ENCODE results near the gene SULF2. TPM values are rescaled to one million over a fixed set of nuclear protein-coding genes. Genes with fewer than 3 reads are reported as not detected.

The SULF2 gene
- total and polyA plus RNA-seq, 4 donors = 78.8 to 350 (median 212) TPM

DNA sequence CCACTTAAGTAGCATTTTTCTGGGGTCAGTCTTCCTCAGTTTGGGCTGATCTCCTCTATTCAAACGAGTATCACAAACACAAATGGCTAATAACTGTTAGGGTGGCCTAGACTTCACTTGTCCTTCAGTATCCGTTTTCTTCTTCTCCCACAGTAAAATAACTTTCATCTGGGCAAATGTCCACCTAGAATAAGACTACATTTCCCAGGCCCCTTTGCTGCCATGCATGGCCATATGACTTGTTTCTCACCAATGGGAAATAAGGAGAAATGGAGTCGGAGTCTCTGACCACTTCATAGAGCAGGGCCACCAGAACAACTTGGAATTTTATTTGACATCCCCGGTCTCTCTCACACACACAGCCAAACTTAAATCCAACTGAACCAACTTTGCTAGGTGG, 51.4 kb downstream of the SULF2 start:
- no peaks in the 10 kb centered on the region for H3K9me3 ChIP-seq (ENCODE audit: control insufficient read depth, insufficient read depth, low read length)
- H3K4me3 ChIP-seq (ENCODE audit: low read depth, low read length) = no peak overlapping the region
- WGBS (ENCODE audit: insufficient coverage) = 80% methylated on average over 1 of the region's 4 CpGs
- no peaks in the 10 kb centered on the region for H3K27me3 ChIP-seq (ENCODE audit: control insufficient read depth, insufficient read depth, low read length)
- H3K27ac ChIP-seq (ENCODE audit: low read depth, low read length) = no peak overlapping the region
- H3K36me3 ChIP-seq (ENCODE audit: control insufficient read depth, insufficient read depth, low read length) = peaks cover 29% of the 10 kb centered on the region
- H3K4me1 ChIP-seq (ENCODE audit: control insufficient read depth, insufficient read depth, low read length) = peaks cover 13% of the 10 kb centered on the region
- DNase-seq (ENCODE audit: low read depth in 4 of 6, low spot score in 6 of 6) = no peak

DNA sequence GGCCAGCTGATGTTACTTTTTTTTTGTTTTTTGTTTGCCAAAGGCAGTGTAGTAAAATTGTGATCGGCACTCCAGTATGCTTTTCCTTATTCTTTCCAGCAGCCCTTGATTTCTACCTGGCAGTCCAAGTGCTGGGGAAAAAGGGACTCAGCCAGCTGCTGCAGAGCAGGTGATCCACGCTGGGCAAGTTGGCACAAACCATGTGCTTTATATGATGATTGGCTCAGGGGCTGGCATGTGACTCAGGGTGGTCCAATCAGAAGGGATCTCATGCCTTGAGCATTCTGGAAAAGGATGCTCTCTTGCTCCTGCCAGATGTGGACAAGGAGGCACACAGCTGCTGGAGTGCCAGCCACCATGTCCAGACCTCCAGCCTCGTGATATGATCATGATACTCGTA, 54.5 kb downstream of the SULF2 start:
- Histone ChIP-seq H3K27ac (ENCODE audit: low read depth, low read length) (no peak overlapping the region), H3K4me3 (ENCODE audit: low read depth, low read length) (no peak overlapping the region), H3K36me3 (ENCODE audit: control insufficient read depth, insufficient read depth, low read length) (peaks cover 22% of the 10 kb centered on the region), H3K9me3 (ENCODE audit: control insufficient read depth, insufficient read depth, low read length) (no peaks in the 10 kb centered on the region), H3K27me3 (ENCODE audit: control insufficient read depth, insufficient read depth, low read length) (no peaks in the 10 kb centered on the region), H3K4me1 (ENCODE audit: control insufficient read depth, insufficient read depth, low read length) (peaks cover 42% of the 10 kb centered on the region)
- 78% methylated on average over 1 of the region's 4 CpGs for WGBS (ENCODE audit: insufficient coverage)
- DNase-seq (ENCODE audit: low read depth in 4 of 6, low spot score in 6 of 6) = no peak

- H3K4me3 ChIP-seq (ENCODE audit: low read depth, low read length) = no peak overlapping the region
- H3K27me3 ChIP-seq (ENCODE audit: control insufficient read depth, insufficient read depth, low read length) = no peaks in the 10 kb centered on the region
- DNase-seq (ENCODE audit: low read depth in 4 of 6, low spot score in 6 of 6) = no peak
- peaks cover 48% of the 10 kb centered on the region for H3K4me1 ChIP-seq (ENCODE audit: control insufficient read depth, insufficient read depth, low read length)
- H3K9me3 ChIP-seq (ENCODE audit: control insufficient read depth, insufficient read depth, low read length) = no peaks in the 10 kb centered on the region
- peak overlapping the region; percentile 64 for H3K27ac ChIP-seq (ENCODE audit: low read depth, low read length)
- H3K36me3 ChIP-seq (ENCODE audit: control insufficient read depth, insufficient read depth, low read length) = peaks cover 17% of the 10 kb centered on the region
- 86% methylated on average over 10 of the region's 10 CpGs for WGBS (ENCODE audit: insufficient coverage)
Measured at GRCh38 chr20:47729472-47729871, 55.8 kb downstream of the SULF2 start.

DNA sequence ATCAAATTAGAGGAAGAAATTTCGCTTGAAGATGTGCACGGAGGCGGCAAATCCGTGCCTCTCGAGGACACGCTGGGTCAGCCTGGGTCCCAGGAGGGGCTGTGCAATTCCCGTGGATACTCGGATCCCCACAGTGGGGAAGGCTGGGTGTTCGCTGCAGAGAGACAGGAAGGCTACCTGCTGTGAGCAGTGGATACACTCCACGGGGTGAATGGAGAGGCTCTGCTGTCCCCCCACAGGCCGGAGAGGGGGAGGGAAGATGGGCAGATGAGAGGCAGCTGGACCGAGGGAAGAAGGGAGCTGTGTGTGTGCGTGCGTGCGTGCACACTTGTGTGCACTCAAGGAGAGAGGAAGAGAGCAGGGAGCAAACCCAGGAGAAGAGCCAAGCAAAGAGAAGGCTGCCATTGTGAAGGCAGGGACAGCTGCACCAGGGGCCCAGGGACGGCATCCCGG, 57.3 kb downstream of the SULF2 start:
- Histone ChIP-seq H3K27me3 (ENCODE audit: control insufficient read depth, insufficient read depth, low read length) (no peaks in the 10 kb centered on the region), H3K27ac (ENCODE audit: low read depth, low read length) (peak overlapping the region; percentile 67), H3K4me1 (ENCODE audit: control insufficient read depth, insufficient read depth, low read length) (peaks cover 55% of the 10 kb centered on the region), H3K36me3 (ENCODE audit: control insufficient read depth, insufficient read depth, low read length) (peaks cover 17% of the 10 kb centered on the region), H3K9me3 (ENCODE audit: control insufficient read depth, insufficient read depth, low read length) (no peaks in the 10 kb centered on the region), H3K4me3 (ENCODE audit: low read depth, low read length) (no peak overlapping the region)
- peak in 2 of 6 donors; percentile 78 to 81 for DNase-seq (ENCODE audit: low read depth in 4 of 6, low spot score in 6 of 6)
- 29% methylated on average over 17 of the region's 17 CpGs for WGBS (ENCODE audit: insufficient coverage)

GRCh38 chr20:47727170-47727880, 58.0 kb downstream of the SULF2 start:
- peak overlapping the region; percentile 67 for H3K27ac ChIP-seq (ENCODE audit: low read depth, low read length)
- H3K4me1 ChIP-seq (ENCODE audit: control insufficient read depth, insufficient read depth, low read length) = peaks cover 55% of the 10 kb centered on the region
- H3K36me3 ChIP-seq (ENCODE audit: control insufficient read depth, insufficient read depth, low read length) = peaks cover 17% of the 10 kb centered on the region
- H3K27me3 ChIP-seq (ENCODE audit: control insufficient read depth, insufficient read depth, low read length) = no peaks in the 10 kb centered on the region
- H3K4me3 ChIP-seq (ENCODE audit: low read depth, low read length) = no peak overlapping the region
- H3K9me3 ChIP-seq (ENCODE audit: control insufficient read depth, insufficient read depth, low read length) = no peaks in the 10 kb centered on the region
- no peak for DNase-seq (ENCODE audit: low read depth in 4 of 6, low spot score in 6 of 6)
- WGBS (ENCODE audit: insufficient coverage) = 80% methylated on average over 14 of the region's 18 CpGs

- Histone ChIP-seq H3K36me3 (ENCODE audit: control insufficient read depth, insufficient read depth, low read length) (peaks cover 16% of the 10 kb centered on the region), H3K27me3 (ENCODE audit: control insufficient read depth, insufficient read depth, low read length) (no peaks in the 10 kb centered on the region), H3K27ac (ENCODE audit: low read depth, low read length) (no peak overlapping the region), H3K4me1 (ENCODE audit: control insufficient read depth, insufficient read depth, low read length) (peaks cover 55% of the 10 kb centered on the region), H3K4me3 (ENCODE audit: low read depth, low read length) (no peak overlapping the region), H3K9me3 (ENCODE audit: control insufficient read depth, insufficient read depth, low read length) (no peaks in the 10 kb centered on the region)
- no peak for DNase-seq (ENCODE audit: low read depth in 4 of 6, low spot score in 6 of 6)
- 74% methylated on average over 3 of the region's 7 CpGs for WGBS (ENCODE audit: insufficient coverage)
Measured at GRCh38 chr20:47726632-47727031, 58.6 kb downstream of the SULF2 start.

- Histone ChIP-seq H3K27me3 (ENCODE audit: control insufficient read depth, insufficient read depth, low read length) (no peaks in the 10 kb centered on the region), H3K36me3 (ENCODE audit: control insufficient read depth, insufficient read depth, low read length) (peaks cover 12% of the 10 kb centered on the region), H3K9me3 (ENCODE audit: control insufficient read depth, insufficient read depth, low read length) (no peaks in the 10 kb centered on the region), H3K4me1 (ENCODE audit: control insufficient read depth, insufficient read depth, low read length) (peaks cover 62% of the 10 kb centered on the region), H3K27ac (ENCODE audit: low read depth, low read length) (no peak overlapping the region), H3K4me3 (ENCODE audit: low read depth, low read length) (no peak overlapping the region)
- DNase-seq (ENCODE audit: low read depth in 4 of 6, low spot score in 6 of 6) = peak in 4 of 6 donors; percentile 61 to 90 (median 82)
- 48% methylated on average over 15 of the region's 18 CpGs for WGBS (ENCODE audit: insufficient coverage)
Measured at GRCh38 chr20:47725248-47725973, 59.9 kb downstream of the SULF2 start.

GRCh38 chr20:47724910-47725247, 60.4 kb downstream of the SULF2 start:
- no peaks in the 10 kb centered on the region for H3K9me3 ChIP-seq (ENCODE audit: control insufficient read depth, insufficient read depth, low read length)
- no peaks in the 10 kb centered on the region for H3K27me3 ChIP-seq (ENCODE audit: control insufficient read depth, insufficient read depth, low read length)
- peaks cover 12% of the 10 kb centered on the region for H3K36me3 ChIP-seq (ENCODE audit: control insufficient read depth, insufficient read depth, low read length)
- H3K4me1 ChIP-seq (ENCODE audit: control insufficient read depth, insufficient read depth, low read length) = peaks cover 64% of the 10 kb centered on the region
- no peak overlapping the region for H3K27ac ChIP-seq (ENCODE audit: low read depth, low read length)
- DNase-seq (ENCODE audit: low read depth in 4 of 6, low spot score in 6 of 6) = no peak
- WGBS (ENCODE audit: insufficient coverage) = no CpG with 5 or more reads among the region's 5 CpGs
- no peak overlapping the region for H3K4me3 ChIP-seq (ENCODE audit: low read depth, low read length)

GRCh38 chr20:47724396-47724795, 60.9 kb downstream of the SULF2 start:
- Histone ChIP-seq H3K27ac (ENCODE audit: low read depth, low read length) (no peak overlapping the region), H3K27me3 (ENCODE audit: control insufficient read depth, insufficient read depth, low read length) (no peaks in the 10 kb centered on the region), H3K4me1 (ENCODE audit: control insufficient read depth, insufficient read depth, low read length) (peaks cover 61% of the 10 kb centered on the region), H3K36me3 (ENCODE audit: control insufficient read depth, insufficient read depth, low read length) (peaks cover 7% of the 10 kb centered on the region), H3K4me3 (ENCODE audit: low read depth, low read length) (no peak overlapping the region), H3K9me3 (ENCODE audit: control insufficient read depth, insufficient read depth, low read length) (no peaks in the 10 kb centered on the region)
- peak in 2 of 6 donors; percentile 64 to 86 for DNase-seq (ENCODE audit: low read depth in 4 of 6, low spot score in 6 of 6)
- 51% methylated on average over 4 of the region's 6 CpGs for WGBS (ENCODE audit: insufficient coverage)

GRCh38 chr20:47723322-47723721, 62.0 kb downstream of the SULF2 start:
- Histone ChIP-seq H3K4me3 (ENCODE audit: low read depth, low read length) (no peak overlapping the region), H3K27me3 (ENCODE audit: control insufficient read depth, insufficient read depth, low read length) (no peaks in the 10 kb centered on the region), H3K9me3 (ENCODE audit: control insufficient read depth, insufficient read depth, low read length) (no peaks in the 10 kb centered on the region), H3K27ac (ENCODE audit: low read depth, low read length) (no peak overlapping the region), H3K4me1 (ENCODE audit: control insufficient read depth, insufficient read depth, low read length) (peaks cover 50% of the 10 kb centered on the region), H3K36me3 (ENCODE audit: control insufficient read depth, insufficient read depth, low read length) (peaks cover 2% of the 10 kb centered on the region)
- 93% methylated on average over 9 of the region's 11 CpGs for WGBS (ENCODE audit: insufficient coverage)
- DNase-seq (ENCODE audit: low read depth in 4 of 6, low spot score in 6 of 6) = no peak

Measured in spinal cord (tissue), 10 donors.